ENCODE results near the gene C6orf136. TPM values are rescaled to one million over a fixed set of nuclear protein-coding genes. Genes with fewer than 3 reads are reported as not detected.
"Not testable (repeated sequence)": the region's sequence is repeated elsewhere in the genome, so short reads cannot be mapped to it uniquely, and the experiment has no call there.

C6orf136 gene
- total RNA-seq, 2 experiments from 2014 or later, result 31.6 to 40.1 TPM

DNA sequence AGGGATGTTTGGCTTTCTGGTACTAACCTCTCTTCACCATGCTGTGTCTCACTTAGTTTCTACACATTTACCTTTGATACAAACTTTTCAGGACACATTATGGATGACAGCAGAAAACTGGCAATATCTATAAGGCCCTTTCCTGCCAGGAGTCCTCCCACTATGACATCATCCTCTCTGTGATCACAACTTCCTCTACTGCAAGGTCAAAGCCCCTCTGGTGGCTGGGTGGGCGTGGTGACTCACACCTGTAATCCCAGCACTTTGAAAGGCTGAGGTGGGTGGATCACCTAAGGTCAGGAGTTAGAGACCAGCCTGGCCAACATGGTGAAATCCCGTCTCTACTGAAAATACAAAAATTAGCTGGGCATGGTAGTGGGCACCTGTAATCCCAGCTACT lies 19.4 kb downstream of the C6orf136 start:
- POLR2A ChIA-PET; H3K9me3 Mint-ChIP-seq (ENCODE audit: insufficient read depth); H3K4me3 Mint-ChIP-seq; DNase-seq; ATAC-seq; H3K27me3 Mint-ChIP-seq (ENCODE audit: low read depth): not testable (repeated sequence)
- Mint-ChIP-seq H3K27ac (peak overlapping the region; percentile 34), H3K4me1 (ENCODE audit: low read depth) (peaks cover 23% of the 10 kb centered on the region), H3K36me3 (ENCODE audit: low read depth) (peaks cover 67% of the 10 kb centered on the region)
- CTCF ChIA-PET, result interaction anchor here (1.4 to 2.8 kb wide), 2 partner anchors 40 to 64 kb away, joined by 4 to 9 read pairs; no protein-coding TSS in a partner anchor

GRCh38 chr6:30670760-30671527 lies 24.0 kb downstream of the C6orf136 start:
- ChIA-PET CTCF (interaction anchor here (0.5 to 15.7 kb wide), 10 partner anchors 16 to 218 kb away, joined by 3 to 686 read pairs (median 4); partner anchors contain the start of genes MDC1 and TUBB), POLR2A (interaction anchor here (0.6 to 2.3 kb wide), 3 partner anchors 11 to 1708 kb away, joined by 3 to 14 read pairs (median 10); no protein-coding TSS in a partner anchor)
- peaks cover 41% of the 10 kb centered on the region for H3K36me3 Mint-ChIP-seq (ENCODE audit: low read depth)
- peak overlapping the region; percentile 64 for H3K27ac Mint-ChIP-seq
- no peaks in the 10 kb centered on the region for H3K9me3 Mint-ChIP-seq (ENCODE audit: insufficient read depth)
- no peak for DNase-seq
- H3K4me3 Mint-ChIP-seq, result peak overlapping the region; percentile 93
- H3K27me3 Mint-ChIP-seq (ENCODE audit: low read depth), result no peaks in the 10 kb centered on the region
- H3K4me1 Mint-ChIP-seq (ENCODE audit: low read depth), result peaks cover 36% of the 10 kb centered on the region
- ATAC-seq, result no peak

GRCh38 chr6:30672445-30673253 lies 25.7 kb downstream of the C6orf136 start, which contains the start of gene DHX16:
TSS of gene DHX16 (minus strand) at chr6:30673006. CDS start at chr6:30672841, 165 bp downstream.
- CTCF ChIA-PET, result interaction anchor here (0.7 to 15.7 kb wide), 26 partner anchors 9 to 229 kb away, joined by 3 to 686 read pairs (median 6); partner anchors contain the start of genes ATAT1, C6orf136, MDC1 and MRPS18B
- Mint-ChIP-seq H3K27ac (peak within 1 kb of the TSS; percentile 78), H3K4me1 (ENCODE audit: low read depth) (peaks cover 39% of the 10 kb centered on the region), H3K36me3 (ENCODE audit: low read depth) (peaks cover 46% of the 10 kb centered on the region), H3K4me3 (peak within 1 kb of the TSS; percentile 93), H3K9me3 (ENCODE audit: insufficient read depth) (no peaks in the 10 kb centered on the region), H3K27me3 (ENCODE audit: low read depth) (no peaks in the 10 kb centered on the region)
- POLR2A ChIA-PET, result interaction anchor here (0.7 to 2.3 kb wide), 10 partner anchors 8 to 191 kb away, joined by 3 to 14 read pairs (median 6); partner anchors contain the start of genes ATAT1, MRPS18B and PPP1R10
- ATAC-seq, result peak; percentile 86
- DNase-seq, result peak; percentile 95

DNA sequence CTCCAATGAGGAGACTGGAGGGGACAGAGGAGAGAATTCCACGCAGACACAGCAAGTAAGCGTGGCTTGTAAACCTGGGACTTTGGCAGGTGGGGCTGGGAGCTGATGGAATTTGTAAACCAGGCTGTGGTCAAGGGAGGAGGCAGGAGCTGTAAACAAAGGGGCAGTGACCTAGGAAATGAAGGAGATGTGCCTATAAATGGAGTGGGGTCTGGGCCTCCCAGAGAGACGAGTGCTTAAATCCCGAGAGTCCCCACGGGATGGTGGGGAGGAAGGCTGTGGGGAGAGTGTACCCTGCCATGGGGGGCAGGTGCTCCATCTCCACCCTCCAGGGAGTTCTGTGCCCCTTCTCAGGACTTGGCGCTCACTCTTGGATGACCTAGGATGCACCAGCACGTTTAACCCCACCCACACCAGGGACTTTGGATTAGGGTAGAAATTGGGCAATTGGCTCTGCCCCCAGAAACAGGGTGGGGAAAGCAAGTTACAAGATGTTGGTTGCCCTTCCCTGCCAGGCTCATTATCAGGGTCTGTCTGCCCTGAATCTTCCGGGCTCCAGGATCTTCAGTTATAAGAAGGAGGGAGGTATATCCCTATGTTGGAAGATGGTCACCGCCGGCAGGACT lies 29.8 kb downstream of the C6orf136 start:
- ChIA-PET POLR2A (interaction anchor here (1.1 to 1.2 kb wide), 4 partner anchors 43 to 67 kb away, joined by 3 to 7 read pairs (median 4); partner anchors contain the start of genes IER3 and TUBB), CTCF (interaction anchor here (15.7 kb wide), 1 partner anchor 44 kb away, joined by 686 read pairs; the partner anchor contains the start of genes MDC1 and TUBB)
- Mint-ChIP-seq H3K4me1 (ENCODE audit: low read depth) (peaks cover 40% of the 10 kb centered on the region), H3K4me3 (no peak overlapping the region), H3K27me3 (ENCODE audit: low read depth) (no peaks in the 10 kb centered on the region), H3K9me3 (ENCODE audit: insufficient read depth) (no peaks in the 10 kb centered on the region), H3K36me3 (ENCODE audit: low read depth) (peaks cover 63% of the 10 kb centered on the region), H3K27ac (no peak overlapping the region)
- ATAC-seq, result no peak
- no peak for DNase-seq

DNA sequence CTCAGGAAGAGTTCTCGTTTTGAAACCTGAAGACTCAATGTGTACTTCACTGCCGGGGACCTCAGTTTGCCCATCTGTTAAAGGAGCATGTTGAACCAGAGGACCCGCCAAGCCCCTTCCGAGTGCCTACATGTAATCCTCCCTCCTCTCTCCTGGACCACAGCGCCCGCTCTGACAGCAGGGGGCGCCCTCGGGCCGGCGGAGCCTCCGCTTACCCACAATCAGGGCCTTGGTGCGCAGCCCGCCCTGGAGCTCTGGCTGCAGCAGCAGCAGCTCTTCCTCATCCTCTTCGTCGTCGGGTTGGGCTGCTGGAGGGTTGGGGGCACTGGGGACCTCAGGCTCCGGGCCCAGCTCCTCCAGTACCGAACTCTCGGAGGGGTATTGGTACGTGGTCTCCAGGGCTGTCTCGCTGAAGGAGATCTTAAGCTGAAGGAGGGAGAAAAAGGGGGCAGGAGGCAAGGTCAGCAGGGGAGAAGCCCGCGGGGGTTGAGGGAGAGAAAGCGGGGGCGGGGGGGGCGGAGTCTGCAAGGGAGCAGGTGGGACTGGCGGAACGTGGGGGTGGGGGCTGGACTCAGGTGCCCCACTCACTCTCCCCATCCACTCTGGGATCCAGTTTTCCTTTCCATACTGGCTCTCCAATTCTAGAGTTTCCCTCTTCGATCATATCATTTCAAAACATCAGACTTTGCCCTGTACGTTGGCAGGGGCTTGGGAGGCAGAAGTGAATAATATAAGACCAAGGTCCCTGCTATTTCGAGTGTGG lies 32.2 kb downstream of the C6orf136 start:
- Mint-ChIP-seq H3K27ac (peak overlapping the region; percentile 98), H3K4me1 (ENCODE audit: low read depth) (peaks cover 30% of the 10 kb centered on the region), H3K36me3 (ENCODE audit: low read depth) (peaks cover 84% of the 10 kb centered on the region), H3K27me3 (ENCODE audit: low read depth) (no peaks in the 10 kb centered on the region), H3K9me3 (ENCODE audit: insufficient read depth) (no peaks in the 10 kb centered on the region), H3K4me3 (peak overlapping the region; percentile 93)
- ATAC-seq (peak; percentile 54), DNase-seq (peak; percentile 94)
- POLR2A ChIA-PET, result interaction anchor here (0.7 to 8.3 kb wide), 10 partner anchors 9 to 63 kb away, joined by 3 to 343 read pairs (median 5); partner anchors contain the start of genes FLOT1, MDC1, MRPS18B and PPP1R10
- CTCF ChIA-PET, result interaction anchor here (0.6 to 15.7 kb wide), 40 partner anchors 9 to 237 kb away, joined by 3 to 686 read pairs (median 5); partner anchors contain the start of genes ABCF1, IER3, MDC1 and MRPS18B

DNA sequence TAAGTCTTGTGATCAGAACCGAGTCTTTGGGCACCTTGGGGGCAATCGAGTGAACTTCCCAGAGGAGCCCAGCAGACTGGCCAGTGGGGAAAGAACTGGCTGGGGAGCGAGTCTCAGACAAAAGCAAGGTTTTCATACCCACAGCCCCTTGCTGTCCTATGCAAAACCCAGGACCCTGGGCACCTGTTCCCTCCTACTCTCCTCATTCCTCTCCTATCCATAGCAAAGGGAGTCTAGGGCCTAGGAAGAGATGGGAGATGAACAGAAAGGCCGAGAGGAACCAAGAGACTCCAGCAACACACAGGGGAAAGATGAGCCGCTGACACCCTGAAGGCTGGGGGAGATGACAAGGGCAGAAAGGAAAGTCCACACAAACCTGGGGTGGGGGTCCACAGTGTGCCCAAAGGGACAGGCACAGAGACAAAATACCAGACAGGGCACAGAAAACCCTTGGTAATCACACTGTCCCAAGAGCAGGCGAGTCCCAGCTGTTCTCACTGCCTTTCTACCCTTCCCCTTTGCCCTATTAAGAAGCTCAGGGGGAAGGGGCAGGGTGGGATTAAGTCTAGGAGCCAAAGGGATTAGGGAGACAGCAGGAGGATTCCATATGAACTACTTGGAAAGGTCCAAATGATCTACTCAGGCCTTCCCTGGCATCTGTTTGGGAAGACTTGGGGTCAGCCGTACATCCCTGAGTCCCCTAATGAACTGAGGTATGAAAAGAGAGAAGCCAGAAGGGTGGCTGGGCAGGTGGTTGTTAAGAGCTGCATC lies 33.0 kb downstream of the C6orf136 start:
- ATAC-seq (no peak), DNase-seq (peak; percentile 37)
- Mint-ChIP-seq H3K9me3 (ENCODE audit: insufficient read depth) (no peaks in the 10 kb centered on the region), H3K4me1 (ENCODE audit: low read depth) (peaks cover 30% of the 10 kb centered on the region), H3K4me3 (peak overlapping the region; percentile 93), H3K27ac (peak overlapping the region; percentile 98), H3K27me3 (ENCODE audit: low read depth) (no peaks in the 10 kb centered on the region), H3K36me3 (ENCODE audit: low read depth) (peaks cover 90% of the 10 kb centered on the region)
- CTCF ChIA-PET, result interaction anchor here (0.7 to 15.7 kb wide), 23 partner anchors 8 to 236 kb away, joined by 3 to 686 read pairs (median 5); partner anchors contain the start of genes ABCF1, MDC1, MRPS18B and TUBB
- POLR2A ChIA-PET, result interaction anchor here (0.6 to 8.3 kb wide), 11 partner anchors 8 to 64 kb away, joined by 3 to 343 read pairs (median 8); partner anchors contain the start of genes DHX16, MDC1, MRPS18B and PPP1R10

DNA sequence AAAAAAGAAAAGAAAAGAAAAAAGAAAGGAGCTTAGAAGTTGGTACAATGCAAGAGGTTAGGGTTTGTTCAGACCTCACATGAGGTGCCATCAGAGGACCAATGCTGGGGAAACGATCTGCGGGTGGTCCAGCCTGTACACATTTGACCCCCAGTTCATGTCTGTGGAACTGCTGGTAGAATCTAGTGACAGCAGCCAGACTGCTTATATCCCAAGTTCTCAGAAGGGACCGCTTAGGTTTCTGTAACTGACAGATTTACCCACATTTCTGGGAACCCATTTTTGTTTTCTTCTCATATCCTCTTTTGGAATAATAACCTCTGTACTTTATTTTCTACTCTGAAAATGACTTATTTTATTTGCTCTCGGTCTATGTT lies 34.8 kb downstream of the C6orf136 start:
- POLR2A ChIA-PET, result interaction anchor here (0.7 to 8.3 kb wide), 12 partner anchors 10 to 88 kb away, joined by 3 to 343 read pairs (median 8); partner anchors contain the start of genes DHX16, MDC1, MRPS18B and PPP1R10
- no peaks in the 10 kb centered on the region for H3K27me3 Mint-ChIP-seq (ENCODE audit: low read depth)
- peaks cover 93% of the 10 kb centered on the region for H3K36me3 Mint-ChIP-seq (ENCODE audit: low read depth)
- no peaks in the 10 kb centered on the region for H3K9me3 Mint-ChIP-seq (ENCODE audit: insufficient read depth)
- H3K27ac Mint-ChIP-seq, result peak overlapping the region; percentile 98
- peaks cover 22% of the 10 kb centered on the region for H3K4me1 Mint-ChIP-seq (ENCODE audit: low read depth)
- H3K4me3 Mint-ChIP-seq, result peak overlapping the region; percentile 93
- CTCF ChIA-PET, result interaction anchor here (0.7 to 15.7 kb wide), 7 partner anchors 9 to 234 kb away, joined by 3 to 686 read pairs (median 4); partner anchors contain the start of genes DHX16, MDC1 and TUBB
- ATAC-seq (no peak), DNase-seq (peak; percentile 51)

DNA sequence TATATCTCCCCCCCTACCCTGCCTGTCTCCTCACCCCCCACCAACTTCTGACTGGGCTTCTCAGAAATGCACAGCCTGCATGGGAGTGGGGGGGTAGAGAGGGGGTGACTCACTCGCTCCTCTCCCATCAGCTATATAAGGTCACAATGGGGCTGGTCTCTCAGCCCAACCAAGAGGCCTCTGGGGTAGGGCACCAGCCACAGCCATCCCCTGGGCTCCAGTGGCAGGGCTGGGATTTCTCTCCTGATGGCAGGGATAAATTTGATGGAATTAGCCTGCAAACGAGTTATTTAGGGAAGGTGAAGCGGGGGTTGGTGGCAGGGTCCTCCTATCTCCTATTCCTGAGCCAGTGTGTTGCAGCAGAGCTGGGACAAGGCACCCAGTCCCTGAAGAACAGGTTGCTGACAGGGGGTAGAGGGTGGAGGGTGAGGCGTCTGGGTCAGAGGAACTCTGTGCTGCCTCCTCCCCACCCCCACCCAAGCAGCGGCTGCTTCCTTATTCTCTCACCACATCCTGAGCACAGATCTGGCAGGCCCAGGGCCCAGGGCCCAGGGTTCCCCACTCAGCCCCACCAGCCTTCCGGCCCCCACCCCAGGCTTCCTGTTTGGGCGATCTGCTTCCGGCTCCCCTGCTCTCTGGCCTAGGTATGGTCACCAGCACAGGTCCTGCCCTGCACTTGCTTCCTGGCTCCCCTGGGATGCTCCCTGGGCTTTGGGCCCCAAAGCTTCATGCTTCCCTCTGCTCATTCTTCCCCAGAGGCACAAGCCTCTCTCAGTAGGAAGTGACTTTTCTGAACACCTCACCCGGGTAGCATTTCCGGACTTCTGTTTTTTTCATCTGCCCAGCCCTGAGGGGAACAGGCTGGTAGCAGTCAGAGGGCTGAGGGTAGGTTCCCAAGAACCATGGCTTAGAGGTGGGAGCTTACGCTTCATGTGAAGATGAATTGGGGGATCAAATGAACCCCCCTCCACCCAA lies 35.5 kb downstream of the C6orf136 start:
- ATAC-seq, result peak; percentile 56
- Mint-ChIP-seq H3K4me1 (ENCODE audit: low read depth) (peaks cover 18% of the 10 kb centered on the region), H3K36me3 (ENCODE audit: low read depth) (peaks cover 86% of the 10 kb centered on the region), H3K9me3 (ENCODE audit: insufficient read depth) (no peaks in the 10 kb centered on the region), H3K27ac (peak overlapping the region; percentile 98), H3K4me3 (peak overlapping the region; percentile 93), H3K27me3 (ENCODE audit: low read depth) (no peaks in the 10 kb centered on the region)
- ChIA-PET CTCF (interaction anchor here (1.0 to 15.7 kb wide), 5 partner anchors 10 to 233 kb away, joined by 3 to 686 read pairs (median 4); partner anchors contain the start of genes DHX16, MDC1 and TUBB), POLR2A (interaction anchor here (0.7 to 8.3 kb wide), 15 partner anchors 11 to 409 kb away, joined by 3 to 343 read pairs (median 7); partner anchors contain the start of genes DHX16, MDC1, MRPS18B and PPP1R10)
- peak; percentile 95 for DNase-seq

Measured in activated CD8-positive, alpha-beta T cell treated with anti-CD3 and anti-CD28 coated beads, Interleukin-2, amount 10 ng/mL, durations not matched to agents 7 days and 5 days (primary cell).